H1 (cell line): ENCODE measurements around the gene UGGT1. TPM values are rescaled to one million over a fixed set of nuclear protein-coding genes. Genes with fewer than 3 reads are reported as not detected.

Source experiments
- E2F6 ChIP-seq: IDR thresholded peaks from 2 replicates; pipeline ENCODE4 v1.6.1; 2012; ENCODE audit warnings: inconsistent platforms
- EZH2 ChIP-seq: fragments of 200-600 bp; sonication (generic); IDR thresholded peaks from 2 replicates; pipeline ENCODE4 v1.7.1; 2012; ENCODE audit warnings: low read depth, mild to moderate bottlenecking, moderate library complexity, low read length, inconsistent platforms; ENCODE audit not compliant: severe bottlenecking
- GTF2F1 ChIP-seq: IDR thresholded peaks from 2 replicates; pipeline ENCODE4 v1.6.1; 2012; ENCODE audit warnings: low read depth, low read length, improper control_type of control experiment, borderline replicate concordance
- KDM1A ChIP-seq: fragments of 200-600, 300-600 bp; sonication (generic); IDR thresholded peaks from 2 replicates; pipeline ENCODE4 v1.7.1; 2016; ENCODE audit warnings: mild to moderate bottlenecking, low read length, borderline replicate concordance
- SP4 ChIP-seq: IDR thresholded peaks from 2 replicates; pipeline ENCODE4 v1.6.1; 2012; ENCODE audit warnings: low read length, inconsistent platforms
- TAF7 ChIP-seq: optimal IDR thresholded peaks from 2 replicates; pipeline ENCODE3; 2011; ENCODE audit warnings: low read depth, mild to moderate bottlenecking, inconsistent platforms, low read length, moderate library complexity, borderline replicate concordance
- polyA plus RNA-seq, 7 experiments: library from polyadenylated mRNA; depleted of rRNA in 3 of 7; stranded (reverse) in 5 of 7; unstranded in 2 of 7; fragments of >200 nt in 5 of 7; fragments of 200-250 nt in 2 of 7; gene quantifications; 1 replicate in 5 of 7; 2 replicates in 1 of 7; 4 replicates in 1 of 7; pipeline versions ENCODE4 v1.2.1 to v1.2.3, GENCODE V29; 2011 to 2013; ENCODE audit warnings: missing spikeins in 2 of 7, mixed read lengths in 2 of 7
- total RNA-seq: library from RNA; stranded (reverse); fragmentation: NEBNext Ultra II Directional; extraction: Animal tissue kit (Norgen Biotek cat#: 25700); gene quantifications from 2 replicates; pipeline ENCODE4 v1.2.1, GENCODE V29; 2021

Gene UGGT1
- total and polyA plus RNA-seq, 2 of the 8 experiments (the other 6 are each of a cell fraction or from before 2014, with no cell fraction given), result 14.9 to 57.3 TPM

- TF ChIP-seq SP4 (no peak), KDM1A (no peak), EZH2 (no peak), TAF7 (no peak), E2F6 (no peak), GTF2F1 (no peak)
Measured at GRCh38 chr2:128062571-128062970, 28.4 kb upstream of the UGGT1 start (continued).
